HG03378 (cell line): Measurements from ENCODE around the gene MLXIPL.
"Not testable (repeated sequence)": the region's sequence is repeated elsewhere in the genome, so short reads cannot be mapped to it uniquely, and the experiment has no call there.

Source experiments
- ATAC-seq: cut with Tn5 transposase; IDR thresholded peaks from one replicate; pipeline ENCODE4 v1.9.1; 2021; ENCODE audit warnings: mild to moderate bottlenecking, moderate library complexity; ENCODE audit not compliant: unreplicated experiment

The MLXIPL gene

GRCh38 chr7:73623798-73624668 is at the start of gene MLXIPL:
Gene MLXIPL (minus strand): TSS chr7:73624522. CDS start chr7:73624492, 30 bp downstream.
- ATAC-seq: no peak

GRCh38 chr7:73671857-73672445 is 47.6 kb upstream of the MLXIPL start:
- no peak for ATAC-seq

- ATAC-seq: no peak
Observed at GRCh38 chr7:73671322-73671661, 47.0 kb upstream of the MLXIPL start.

- no peak for ATAC-seq
Observed at GRCh38 chr7:73669858-73670385, 45.6 kb upstream of the MLXIPL start.

GRCh38 chr7:73669288-73669701 is 45.0 kb upstream of the MLXIPL start:
- ATAC-seq: no peak

GRCh38 chr7:73668886-73669230 is 44.5 kb upstream of the MLXIPL start:
- no peak for ATAC-seq

- ATAC-seq: no peak
Observed at GRCh38 chr7:73668103-73668885, 44.0 kb upstream of the MLXIPL start.

GRCh38 chr7:73667344-73668102 is 43.2 kb upstream of the MLXIPL start, which contains the start of gene VPS37D:
Gene VPS37D (plus strand): TSS chr7:73667831. CDS start chr7:73667959, 128 bp downstream.
- ATAC-seq: no peak

- ATAC-seq: no peak
Observed at GRCh38 chr7:73663033-73663432, 38.7 kb upstream of the MLXIPL start.

- not testable (repeated sequence) for ATAC-seq
Observed at GRCh38 chr7:73660594-73660993, 36.3 kb upstream of the MLXIPL start.

- ATAC-seq: no peak
Observed at GRCh38 chr7:73659983-73660382, 35.7 kb upstream of the MLXIPL start.

GRCh38 chr7:73655309-73655708 is 31.0 kb upstream of the MLXIPL start:
- ATAC-seq: not testable (repeated sequence)

GRCh38 chr7:73652541-73652949 is 28.2 kb upstream of the MLXIPL start:
- ATAC-seq: no peak

GRCh38 chr7:73650524-73650923 is 26.2 kb upstream of the MLXIPL start:
- no peak for ATAC-seq

- no peak for ATAC-seq
Observed at GRCh38 chr7:73649576-73649975, 25.3 kb upstream of the MLXIPL start.

GRCh38 chr7:73648593-73649332 is 24.4 kb upstream of the MLXIPL start:
- no peak for ATAC-seq

GRCh38 chr7:73647725-73648592 is 23.6 kb upstream of the MLXIPL start:
- no peak for ATAC-seq

GRCh38 chr7:73646785-73647724 is 22.7 kb upstream of the MLXIPL start:
- no peak for ATAC-seq
